IMR-90 (cell line): Measurements from ENCODE around the gene R3HDM2. TPM values are rescaled to one million over a fixed set of nuclear protein-coding genes. Genes with fewer than 3 reads are reported as not detected.

Experiments used
- ATAC-seq: fragments of 200-7000 bp; cut with Tn5 transposase; 2 replicates; pipeline ENCODE4 v1.9.1; 2020; ENCODE audit warnings: low read depth, mild to moderate bottlenecking, moderate library complexity
- BruUV-seq: library from RNA; stranded (reverse); fragments of 400-500 nt; replicated peaks from 2 replicates; lab custom pipeline; 2021; lab: Mats Ljungman, UMichigan
- CTCF ChIA-PET: fragments of 300-600 bp; formaldehyde crosslinking; extraction: SDS; loops from one replicate; lab custom pipeline; 2021; ENCODE audit warnings: antibody characterized with exemption; lab: Yijun Ruan, JAX
- POLR2A ChIA-PET: fragments of 300-600 bp; sonication (Branson Sonifier 250); formaldehyde crosslinking; loops from one replicate; lab custom pipeline; 2022; ENCODE audit warnings: antibody characterized with exemption; ENCODE audit not compliant: unreplicated experiment; lab: Charles Lee
- DNase-seq: peaks from one replicate; pipeline ENCODE4 v3.0.0; 2013
- H2AFZ ChIP-seq: replicated peaks from 2 replicates; pipeline ENCODE3; 2013; ENCODE audit warnings: low read length, mild to moderate bottlenecking; ENCODE audit not compliant: poor library complexity
- H2AK5ac ChIP-seq: 2 replicates; pipeline ENCODE4 v1.6.1; 2013; ENCODE audit warnings: low read depth, low read length, inconsistent platforms
- H2AK9ac ChIP-seq: replicated peaks from 2 replicates; pipeline ENCODE3; 2013; ENCODE audit warnings: mild to moderate bottlenecking, low read depth, low read length, moderate library complexity; ENCODE audit not compliant: poor library complexity
- H2BK120ac ChIP-seq: 2 replicates; pipeline ENCODE4 v1.6.1; 2013; ENCODE audit warnings: low read depth, low read length, inconsistent platforms
- H2BK15ac ChIP-seq: 3 replicates; pipeline ENCODE4 v1.6.1; 2013; ENCODE audit warnings: low read depth, low read length, inconsistent platforms
- H2BK20ac ChIP-seq: 2 replicates; pipeline ENCODE4 v1.6.1; 2013; ENCODE audit warnings: low read depth, mild to moderate bottlenecking, inconsistent platforms, low read length, moderate library complexity
- H2BK5ac ChIP-seq: 2 replicates; pipeline ENCODE4 v1.6.1; 2013; ENCODE audit warnings: mild to moderate bottlenecking, low read depth, low read length, inconsistent platforms; ENCODE audit not compliant: poor library complexity, severe bottlenecking
- H3K14ac ChIP-seq: replicated peaks from 2 replicates; pipeline ENCODE4 v1.6.1; 2013; ENCODE audit warnings: low read depth, low read length, inconsistent platforms
- H3K18ac ChIP-seq: 2 replicates; pipeline ENCODE4 v1.6.1; 2013; ENCODE audit warnings: low read depth, low read length, control low read depth
- H3K23ac ChIP-seq: 2 replicates; pipeline ENCODE4 v1.6.1; 2013; ENCODE audit warnings: low read depth, low read length, inconsistent platforms
- H3K27ac ChIP-seq: 2 replicates; pipeline ENCODE4 v1.5.1; 2013; ENCODE audit warnings: mild to moderate bottlenecking, control low read depth, low read length; ENCODE audit not compliant: insufficient read depth
- H3K27me3 ChIP-seq: 2 replicates; pipeline ENCODE4 v1.6.1; 2013; ENCODE audit warnings: low read length; ENCODE audit not compliant: control insufficient read depth, insufficient read depth
- H3K36me3 ChIP-seq: 2 replicates; pipeline ENCODE4 v1.6.1; 2013; ENCODE audit warnings: low read length, mixed read lengths; ENCODE audit not compliant: control insufficient read depth, insufficient read depth
- H3K4ac ChIP-seq: 2 replicates; pipeline ENCODE4 v1.6.1; 2013; ENCODE audit warnings: low read depth, low read length, inconsistent platforms
- H3K4me1 ChIP-seq: 2 replicates; pipeline ENCODE4 v1.6.1; 2013; ENCODE audit warnings: low read length, mixed read lengths; ENCODE audit not compliant: control insufficient read depth, insufficient read depth
- H3K4me2 ChIP-seq: 2 replicates; pipeline ENCODE4 v1.6.1; 2013; ENCODE audit warnings: low read depth, mild to moderate bottlenecking, control low read depth, low read length, moderate library complexity
- H3K4me3 ChIP-seq: 2 replicates; pipeline ENCODE4 v1.5.1; 2013; ENCODE audit warnings: low read depth, mild to moderate bottlenecking, control low read depth, low read length, moderate library complexity; ENCODE audit not compliant: insufficient read depth
- H3K56ac ChIP-seq: 2 replicates; pipeline ENCODE4 v1.6.1; 2013; ENCODE audit warnings: low read length, inconsistent platforms; ENCODE audit not compliant: insufficient read depth; ENCODE audit errors: extremely low read depth
- H3K79me1 ChIP-seq, 2 experiments: 2 replicates each; pipeline ENCODE4 v1.6.1; 2013; ENCODE audit warnings: low read length in 2 of 2, inconsistent platforms in 1 of 2, low read depth in 1 of 2
- H3K9ac ChIP-seq: 2 replicates; pipeline ENCODE4 v1.6.1; 2013; ENCODE audit warnings: low read depth, low read length, control low read depth
- H3K9me1 ChIP-seq: 2 replicates; pipeline ENCODE4 v1.6.1; 2013; ENCODE audit warnings: low read length, inconsistent platforms; ENCODE audit not compliant: insufficient read depth
- H3K9me3 ChIP-seq: 2 replicates; pipeline ENCODE4 v1.6.1; 2013; ENCODE audit warnings: low read length; ENCODE audit not compliant: control insufficient read depth, insufficient read depth
- H4K20me1 ChIP-seq: 2 replicates; pipeline ENCODE4 v1.6.1; 2013; ENCODE audit warnings: low read length, inconsistent platforms; ENCODE audit not compliant: insufficient read depth
- H4K5ac ChIP-seq: 2 replicates; pipeline ENCODE4 v1.6.1; 2013; ENCODE audit warnings: mild to moderate bottlenecking, low read depth, low read length, control low read depth
- H4K8ac ChIP-seq, 2 experiments: 2 replicates each; pipeline ENCODE4 v1.6.1; 2013; ENCODE audit warnings: low read depth in 2 of 2, low read length in 2 of 2, control low read depth in 1 of 2, inconsistent platforms in 1 of 2
- H4K91ac ChIP-seq: 2 replicates; pipeline ENCODE4 v1.6.1; 2013; ENCODE audit warnings: low read depth, low read length, inconsistent platforms; ENCODE audit not compliant: insufficient read depth
- CHD1 ChIP-seq: IDR thresholded peaks from 2 replicates; pipeline ENCODE4 v1.6.1; 2012; ENCODE audit warnings: low read depth, low read length, improper control_type of control experiment
- FOS ChIP-seq: fragments of 150-350 bp; IDR thresholded peaks from 2 replicates; pipeline ENCODE4 v1.6.1; 2016; ENCODE audit warnings: low read depth, low read length
- MAFK ChIP-seq: IDR thresholded peaks from 2 replicates; pipeline ENCODE4 v1.6.1; 2012; ENCODE audit warnings: low read depth, low read length, improper control_type of control experiment
- MAZ ChIP-seq: IDR thresholded peaks from 2 replicates; pipeline ENCODE4 v1.6.1; 2012; ENCODE audit warnings: low read depth, mild to moderate bottlenecking, low read length, improper control_type of control experiment, moderate library complexity, borderline replicate concordance
- MXI1 ChIP-seq: IDR thresholded peaks from 2 replicates; pipeline ENCODE4 v1.6.1; 2012; ENCODE audit warnings: low read depth, mild to moderate bottlenecking, low read length, moderate library complexity, borderline replicate concordance
- RAD21 ChIP-seq: IDR thresholded peaks from 2 replicates; pipeline ENCODE4 v1.6.1; 2012; ENCODE audit warnings: low read length, improper control_type of control experiment
- RCOR1 ChIP-seq: IDR thresholded peaks from 2 replicates; pipeline ENCODE4 v1.6.1; 2012; ENCODE audit warnings: mild to moderate bottlenecking, low read length, improper control_type of control experiment; ENCODE audit not compliant: insufficient replicate concordance
- RFX5 ChIP-seq: IDR thresholded peaks from 2 replicates; pipeline ENCODE4 v1.8.0; 2012; ENCODE audit warnings: low read depth, mild to moderate bottlenecking, low read length, moderate library complexity
- SMC3 ChIP-seq: fragments of 150-350 bp; IDR thresholded peaks from 2 replicates; pipeline ENCODE4 v1.6.1; 2016; ENCODE audit warnings: low read depth, mild to moderate bottlenecking, antibody characterized with exemption, low read length, moderate library complexity
- WGBS, 2 experiments: methylation state at CpG; one replicate each; pipeline versions ENCODE4 v1.1.5 to v1.1.7; 2013; ENCODE audit warnings: missing lambda C conversion rate in 2 of 2; ENCODE audit not compliant: insufficient read length in 1 of 2; ENCODE audit errors: extremely low coverage in 2 of 2; 5-methylcytosine and 5-hydroxymethylcytosine counted together
- dilution Hi-C: fragments of 300-500 bp; cut with HindIII; formaldehyde crosslinking; loops from one replicate; pipeline ENCODE4 v1.14.3; 2018; ENCODE audit warnings: low sequenced_read_pairs; ENCODE audit not compliant: unreplicated experiment
- in situ Hi-C: fragments of 300-500 bp; cut with MboI; formaldehyde crosslinking; loops from 3 replicates; pipeline ENCODE4 v1.14.3; 2019; ENCODE audit warnings: low sequenced_read_pairs, inconsistent platforms, mixed read lengths
- intact Hi-C: fragments of 100-400 bp; cut with micrococcal nuclease; formaldehyde crosslinking; loops from 2 replicates; pipeline ENCODE4 v1.10.0; 2022
- polyA plus RNA-seq, 3 experiments: library from polyadenylated mRNA; depleted of rRNA; stranded (reverse); fragments of >200 nt; gene quantifications; 2 replicates each; pipeline ENCODE4 v1.2.3, GENCODE V29; 2012; ENCODE audit warnings: low replicate concordance in 1 of 3
- total RNA-seq: library from RNA; depleted of rRNA; stranded (reverse); fragments of >200 nt; gene quantifications from 2 replicates; pipeline ENCODE4 v1.2.3, GENCODE V29; 2012
- TF ChIP-seq, protein P1 (sequence below): conservative IDR thresholded peaks from 2 replicates; pipeline ENCODE4 v1.5.1; 2012; ENCODE audit warnings: mild to moderate bottlenecking, low read depth, low read length, improper control_type of control experiment
- TF ChIP-seq, protein P2 (sequence below): fragments of 150-350 bp; IDR thresholded peaks from 2 replicates; pipeline ENCODE4 v1.6.1; 2017; ENCODE audit warnings: mild to moderate bottlenecking, antibody characterized with exemption, low read length, low read depth
- TF ChIP-seq, protein P3 (sequence below): fragments of 150-350 bp; IDR thresholded peaks from 2 replicates; pipeline ENCODE4 v1.6.1; 2016; ENCODE audit warnings: low read depth, mild to moderate bottlenecking, low read length, moderate library complexity, borderline replicate concordance

Gene R3HDM2
- total and polyA plus RNA-seq, 2 of the 4 experiments (the other 2 are of a cell fraction), result 7.5 to 28.4 TPM

DNA sequence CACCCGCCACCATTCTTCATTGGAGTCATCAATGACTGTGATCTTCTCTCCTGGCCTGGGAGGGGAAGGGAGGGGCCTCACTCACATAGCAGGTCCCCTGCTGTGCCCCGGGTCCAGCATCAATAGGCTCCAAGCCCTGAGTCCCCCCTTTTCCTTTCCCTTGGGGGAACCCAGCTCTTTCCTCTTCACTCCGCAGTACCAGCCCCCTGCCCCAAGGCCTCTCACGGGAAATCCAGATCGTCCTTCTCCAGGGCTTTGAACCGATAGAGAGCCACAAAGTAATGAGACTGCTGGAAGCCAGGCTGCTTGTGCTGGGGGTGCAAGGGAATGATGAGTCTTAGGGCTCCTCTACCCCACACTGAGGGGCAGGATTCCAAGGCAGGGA is 186.5 kb downstream of the R3HDM2 start:
- Histone ChIP-seq H3K27ac (no peak overlapping the region), H3K27me3 (peaks cover 6% of the 10 kb centered on the region; the same call in 1 of the 2 replicates), H3K79me1 (peaks cover 0 to 10% of the 10 kb centered on the region in 2 experiments; a peak in 1 of 4 replicates), H3K4me3 (no peak overlapping the region), H3K9me3 (no peaks in the 10 kb centered on the region), H3K14ac (no peak overlapping the region), H4K91ac (no peak overlapping the region), H2BK15ac (no peak overlapping the region), H3K9ac (no peak overlapping the region), H3K23ac (no peak overlapping the region), H4K20me1 (peaks cover 36% of the 10 kb centered on the region; the same call in 1 of the 2 replicates), H2BK5ac (no peak overlapping the region), H4K5ac (no peak overlapping the region), H3K4me2 (no peak overlapping the region), H2BK20ac (no peak overlapping the region), H3K18ac (no peak overlapping the region), H3K56ac (no peak overlapping the region), H2BK120ac (no peak overlapping the region), H2AK9ac (no peak overlapping the region), H3K9me1 (0 out of 2 replicates have a peak, but pooled peaks cover 7% of the 10 kb centered on the region), H2AFZ (no peak overlapping the region), H3K4me1 (peaks cover 16% of the 10 kb centered on the region), H4K8ac (no peak overlapping the region), H2AK5ac (0 out of 2 replicates have a peak overlapping the region, but pooled peaks have one; percentile 36), H3K4ac (no peak overlapping the region), H3K36me3 (no peaks in the 10 kb centered on the region)
- dilution Hi-C loops (no loop called here), intact Hi-C loops (loop anchor here (5.0 kb wide), 1 partner anchor 132 kb away; the partner anchor contains the start of gene STAT6), in situ Hi-C loops (no loop called here)
- WGBS, 2 experiments, result no CpG with 5 or more reads among the region's 6 CpGs
- CTCF ChIA-PET, result interaction anchor here (0.6 to 5.8 kb wide), 2 partner anchors 15 to 63 kb away, joined by 5 to 47 read pairs; partner anchors contain the start of gene SHMT2
- ATAC-seq, result no peak
- POLR2A ChIA-PET, result no interaction called here
- no TSS peak for BruUV-seq
- TF ChIP-seq, protein P1, sequence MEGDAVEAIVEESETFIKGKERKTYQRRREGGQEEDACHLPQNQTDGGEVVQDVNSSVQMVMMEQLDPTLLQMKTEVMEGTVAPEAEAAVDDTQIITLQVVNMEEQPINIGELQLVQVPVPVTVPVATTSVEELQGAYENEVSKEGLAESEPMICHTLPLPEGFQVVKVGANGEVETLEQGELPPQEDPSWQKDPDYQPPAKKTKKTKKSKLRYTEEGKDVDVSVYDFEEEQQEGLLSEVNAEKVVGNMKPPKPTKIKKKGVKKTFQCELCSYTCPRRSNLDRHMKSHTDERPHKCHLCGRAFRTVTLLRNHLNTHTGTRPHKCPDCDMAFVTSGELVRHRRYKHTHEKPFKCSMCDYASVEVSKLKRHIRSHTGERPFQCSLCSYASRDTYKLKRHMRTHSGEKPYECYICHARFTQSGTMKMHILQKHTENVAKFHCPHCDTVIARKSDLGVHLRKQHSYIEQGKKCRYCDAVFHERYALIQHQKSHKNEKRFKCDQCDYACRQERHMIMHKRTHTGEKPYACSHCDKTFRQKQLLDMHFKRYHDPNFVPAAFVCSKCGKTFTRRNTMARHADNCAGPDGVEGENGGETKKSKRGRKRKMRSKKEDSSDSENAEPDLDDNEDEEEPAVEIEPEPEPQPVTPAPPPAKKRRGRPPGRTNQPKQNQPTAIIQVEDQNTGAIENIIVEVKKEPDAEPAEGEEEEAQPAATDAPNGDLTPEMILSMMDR, result no peak
- TF ChIP-seq, protein P2, sequence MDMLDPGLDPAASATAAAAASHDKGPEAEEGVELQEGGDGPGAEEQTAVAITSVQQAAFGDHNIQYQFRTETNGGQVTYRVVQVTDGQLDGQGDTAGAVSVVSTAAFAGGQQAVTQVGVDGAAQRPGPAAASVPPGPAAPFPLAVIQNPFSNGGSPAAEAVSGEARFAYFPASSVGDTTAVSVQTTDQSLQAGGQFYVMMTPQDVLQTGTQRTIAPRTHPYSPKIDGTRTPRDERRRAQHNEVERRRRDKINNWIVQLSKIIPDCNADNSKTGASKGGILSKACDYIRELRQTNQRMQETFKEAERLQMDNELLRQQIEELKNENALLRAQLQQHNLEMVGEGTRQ, result no peak
- TF ChIP-seq RFX5 (no peak), RCOR1 (no peak), SMC3 (no peak), RAD21 (no peak), CHD1 (no peak), FOS (no peak), MAFK (no peak), MAZ (no peak), MXI1 (no peak)
- TF ChIP-seq, protein P3, sequence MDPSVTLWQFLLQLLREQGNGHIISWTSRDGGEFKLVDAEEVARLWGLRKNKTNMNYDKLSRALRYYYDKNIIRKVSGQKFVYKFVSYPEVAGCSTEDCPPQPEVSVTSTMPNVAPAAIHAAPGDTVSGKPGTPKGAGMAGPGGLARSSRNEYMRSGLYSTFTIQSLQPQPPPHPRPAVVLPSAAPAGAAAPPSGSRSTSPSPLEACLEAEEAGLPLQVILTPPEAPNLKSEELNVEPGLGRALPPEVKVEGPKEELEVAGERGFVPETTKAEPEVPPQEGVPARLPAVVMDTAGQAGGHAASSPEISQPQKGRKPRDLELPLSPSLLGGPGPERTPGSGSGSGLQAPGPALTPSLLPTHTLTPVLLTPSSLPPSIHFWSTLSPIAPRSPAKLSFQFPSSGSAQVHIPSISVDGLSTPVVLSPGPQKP, result no peak
- no peak for DNase-seq
